Stomach smooth muscle (tissue), 2 donors: ENCODE results near the gene ACAD10.
"Not testable (repeated sequence)": the region's sequence is repeated elsewhere in the genome, so short reads cannot be mapped to it uniquely, and the experiment has no call there.

Experiments used
- H3K27ac ChIP-seq: one replicate; pipeline ENCODE4 v1.7.0; 2013; ENCODE audit warnings: mild to moderate bottlenecking, low read length, inconsistent platforms
- H3K27me3 ChIP-seq, 2 donors: one replicate each; pipeline ENCODE4 v1.7.0; 2013; ENCODE audit warnings: low read length in 2 of 2; ENCODE audit not compliant: insufficient read depth in 2 of 2, control insufficient read depth in 1 of 2
- H3K36me3 ChIP-seq, 2 donors: one replicate each; pipeline ENCODE4 v1.7.0; 2013; ENCODE audit warnings: low read length in 2 of 2; ENCODE audit not compliant: control insufficient read depth in 2 of 2, insufficient read depth in 2 of 2
- H3K4me1 ChIP-seq: one replicate; pipeline ENCODE4 v1.7.0; 2013; ENCODE audit warnings: low read length; ENCODE audit not compliant: control insufficient read depth, insufficient read depth
- H3K4me3 ChIP-seq, 2 donors: one replicate each; pipeline ENCODE4 v1.7.0; 2013; ENCODE audit warnings: low read length in 2 of 2
- H3K9ac ChIP-seq, 2 donors: one replicate each; pipeline ENCODE4 v1.7.0; 2013; ENCODE audit warnings: low read length in 2 of 2, mild to moderate bottlenecking in 1 of 2
- H3K9me3 ChIP-seq, 2 donors: one replicate each; pipeline ENCODE4 v1.7.0; 2013; ENCODE audit warnings: low read length in 2 of 2; ENCODE audit not compliant: control insufficient read depth in 2 of 2
- donor health status: healthy.
- donor health status: Pancreatic carcinoma.

Gene ACAD10

DNA sequence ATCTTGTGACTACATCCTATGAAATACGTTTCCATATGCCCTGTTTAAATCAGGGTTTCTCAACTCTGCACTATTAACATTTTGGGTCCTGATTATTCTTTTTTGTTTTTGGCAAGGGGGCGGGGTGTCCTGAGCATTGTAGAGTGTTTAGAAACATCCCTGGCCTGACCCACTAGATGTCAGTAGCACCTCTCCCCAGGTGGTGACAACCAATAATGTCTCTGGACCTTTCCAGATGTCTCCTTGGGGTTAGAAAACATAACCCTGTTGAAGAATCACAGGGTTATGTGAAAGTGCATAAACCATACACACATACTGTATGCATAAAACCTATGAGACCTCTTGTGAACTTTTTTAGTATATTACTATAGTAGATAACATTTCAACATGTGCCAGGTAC is 1.4 kb downstream of the ACAD10 start:
- H3K27me3 ChIP-seq = no peaks in the 10 kb centered on the region
- H3K36me3 ChIP-seq = peaks cover 0 to 3% of the 10 kb centered on the region in 2 donors
- H3K9ac ChIP-seq = no peak overlapping the region
- H3K9me3 ChIP-seq = no peaks in the 10 kb centered on the region
- H3K27ac ChIP-seq = no peak overlapping the region
- peaks cover 23% of the 10 kb centered on the region for H3K4me1 ChIP-seq
- no peak overlapping the region for H3K4me3 ChIP-seq

DNA sequence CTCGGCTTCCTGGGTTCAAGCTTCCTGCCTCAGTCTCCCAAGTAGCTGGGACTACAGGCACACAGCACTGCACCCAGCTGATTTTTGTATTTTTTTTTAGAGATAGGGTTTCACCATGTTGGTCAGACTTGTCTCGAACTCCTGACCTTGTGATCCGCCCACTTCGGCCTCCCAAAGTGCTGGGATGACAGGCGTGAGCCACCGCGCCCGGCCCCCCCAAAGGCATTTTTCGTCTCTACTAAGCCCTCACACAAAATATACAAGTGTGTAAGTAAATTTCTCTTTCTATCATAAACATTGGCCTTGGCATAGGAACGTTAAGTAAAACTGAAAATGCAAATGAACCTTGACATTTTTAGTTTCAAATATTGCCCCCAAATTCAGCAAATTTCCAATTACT is 2.1 kb downstream of the ACAD10 start:
- Histone ChIP-seq H3K4me3 (no peak overlapping the region), H3K27me3 (no peaks in the 10 kb centered on the region), H3K9ac (no peak overlapping the region), H3K9me3 (no peaks in the 10 kb centered on the region), H3K36me3 (peaks cover 6% of the 10 kb centered on the region in 2 donors), H3K4me1 (peaks cover 23% of the 10 kb centered on the region), H3K27ac (no peak overlapping the region)

DNA sequence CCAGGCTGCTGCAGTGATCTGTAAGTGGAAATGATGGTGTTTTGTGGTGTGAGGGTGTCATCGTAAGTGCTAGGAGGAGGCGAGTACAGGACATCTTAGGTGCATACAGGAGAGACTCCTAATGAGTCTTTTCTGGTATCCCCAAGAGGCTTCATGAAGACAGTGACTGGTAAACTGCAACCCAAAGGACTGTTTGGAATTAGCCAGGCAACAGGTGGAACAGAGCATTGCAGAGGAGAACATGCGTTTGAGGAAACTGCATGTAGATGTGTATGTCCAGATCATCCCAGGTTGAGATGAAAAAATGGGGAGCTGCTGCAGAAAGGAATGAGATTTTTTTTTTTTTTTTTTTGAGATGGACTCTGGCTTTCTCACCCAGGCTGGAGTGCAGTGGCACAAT is 5.4 kb downstream of the ACAD10 start:
- no peak overlapping the region for H3K9ac ChIP-seq
- H3K27me3 ChIP-seq = no peaks in the 10 kb centered on the region
- peaks cover 23 to 29% of the 10 kb centered on the region in 2 donors for H3K36me3 ChIP-seq
- no peaks in the 10 kb centered on the region for H3K9me3 ChIP-seq
- H3K27ac ChIP-seq = no peak overlapping the region
- peaks cover 6% of the 10 kb centered on the region for H3K4me1 ChIP-seq
- H3K4me3 ChIP-seq = no peak overlapping the region

DNA sequence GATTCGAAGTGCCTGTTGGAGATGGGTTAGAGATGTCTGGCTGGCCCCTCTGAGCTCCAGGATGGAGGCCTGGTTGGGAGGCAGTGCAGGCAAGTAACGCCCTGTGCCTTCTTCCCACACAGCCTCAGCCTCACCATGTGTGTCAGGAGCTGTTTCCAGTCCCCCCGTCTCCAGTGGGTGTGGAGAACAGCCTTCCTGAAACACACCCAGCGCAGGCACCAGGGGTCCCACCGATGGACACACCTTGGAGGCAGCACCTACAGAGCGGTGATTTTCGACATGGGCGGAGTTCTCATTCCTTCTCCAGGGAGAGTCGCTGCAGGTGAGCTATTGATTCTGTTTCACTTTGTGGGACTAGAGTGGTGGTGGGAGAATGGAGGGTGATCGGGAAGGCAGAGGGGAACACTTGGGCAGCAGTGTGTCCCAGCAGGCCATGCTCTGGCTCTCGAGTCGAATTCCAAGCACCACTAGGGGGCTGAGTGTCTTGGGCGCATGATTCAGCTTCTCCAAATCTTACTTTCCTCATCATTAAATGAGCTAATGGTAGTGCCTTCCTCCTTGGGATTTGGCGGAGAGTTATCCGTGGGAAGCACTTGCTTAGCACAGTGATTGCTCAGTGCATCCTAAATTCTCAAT is 6.8 kb downstream of the ACAD10 start:
- peaks cover 23 to 32% of the 10 kb centered on the region in 2 donors for H3K36me3 ChIP-seq

DNA sequence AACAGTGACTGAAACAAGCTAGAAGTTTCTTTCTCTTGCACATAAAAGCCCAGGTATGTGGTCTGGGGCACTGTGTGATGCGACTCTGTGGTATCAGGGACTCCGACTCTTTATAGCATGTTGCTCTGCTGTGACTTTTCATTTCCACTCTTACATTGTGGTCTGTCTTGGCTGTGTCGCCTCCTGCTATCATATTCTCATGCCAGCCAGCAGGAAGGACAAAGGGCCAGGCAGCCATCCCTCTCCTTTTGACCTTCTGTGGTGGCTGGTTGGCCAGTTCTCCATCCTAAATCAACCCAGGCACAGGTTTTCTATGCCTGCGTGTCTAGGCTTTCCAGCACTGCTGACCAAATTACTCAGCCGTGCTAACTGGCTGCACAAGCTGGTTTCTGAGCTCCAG is 8.0 kb downstream of the ACAD10 start:
- no peaks in the 10 kb centered on the region for H3K27me3 ChIP-seq
- no peak overlapping the region for H3K4me3 ChIP-seq
- H3K27ac ChIP-seq = no peak overlapping the region
- no peaks in the 10 kb centered on the region for H3K9me3 ChIP-seq
- no peak overlapping the region for H3K9ac ChIP-seq
- H3K4me1 ChIP-seq = no peaks in the 10 kb centered on the region
- peaks cover 23 to 34% of the 10 kb centered on the region in 2 donors for H3K36me3 ChIP-seq

More for the DNA sequence above, 6.8 kb downstream of the ACAD10 start:
- Histone ChIP-seq H3K9me3 (no peaks in the 10 kb centered on the region), H3K27ac (no peak overlapping the region), H3K9ac (no peak overlapping the region), H3K4me1 (no peaks in the 10 kb centered on the region), H3K4me3 (no peak overlapping the region), H3K27me3 (no peaks in the 10 kb centered on the region)

DNA sequence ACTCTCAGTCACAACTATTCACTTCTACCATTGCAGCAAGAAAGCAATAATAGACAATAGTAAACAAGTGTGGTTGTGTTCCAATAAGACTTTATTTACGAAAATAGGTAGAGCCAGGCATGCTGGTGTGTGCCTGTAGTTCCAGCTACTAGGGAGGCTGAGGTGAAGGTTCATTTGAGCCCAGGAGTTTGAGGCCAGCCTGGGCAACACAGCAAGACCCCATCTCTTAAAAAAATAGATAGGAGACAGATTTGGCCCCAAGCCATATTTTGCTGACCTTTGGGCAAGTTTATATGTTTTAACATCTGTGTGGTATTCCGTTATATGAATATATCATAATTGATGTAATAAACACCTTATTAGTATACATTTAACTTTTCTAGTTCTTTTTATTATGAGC is 14.1 kb downstream of the ACAD10 start:
- Histone ChIP-seq H3K9me3 (no peaks in the 10 kb centered on the region), H3K4me3 (no peak overlapping the region), H3K9ac (no peak overlapping the region), H3K27me3 (no peaks in the 10 kb centered on the region), H3K36me3 (peaks cover 14 to 33% of the 10 kb centered on the region in 2 donors), H3K27ac (no peak overlapping the region), H3K4me1 (no peaks in the 10 kb centered on the region)

DNA sequence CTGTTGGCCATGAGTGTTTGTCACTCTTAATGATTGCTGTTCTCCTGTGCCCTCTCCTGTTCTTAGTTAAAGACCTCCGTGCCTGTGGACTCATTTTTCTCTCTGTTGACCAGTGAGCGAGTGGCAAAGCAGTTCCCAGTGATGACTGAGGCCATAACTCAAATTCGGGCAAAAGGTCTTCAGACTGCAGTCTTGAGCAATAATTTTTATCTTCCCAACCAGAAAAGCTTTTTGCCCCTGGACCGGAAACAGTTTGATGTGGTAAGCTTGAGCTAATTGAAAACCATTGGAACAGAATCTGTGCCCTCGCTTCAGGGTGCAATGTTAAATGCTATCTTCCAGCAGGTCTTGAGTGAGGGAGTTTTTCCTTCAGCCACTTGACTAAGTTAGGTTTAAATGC is 19.8 kb downstream of the ACAD10 start:
- peaks cover 38 to 39% of the 10 kb centered on the region in 2 donors for H3K36me3 ChIP-seq
- H3K4me1 ChIP-seq = no peaks in the 10 kb centered on the region
- H3K27me3 ChIP-seq = no peaks in the 10 kb centered on the region
- no peak overlapping the region for H3K9ac ChIP-seq
- no peak overlapping the region for H3K4me3 ChIP-seq
- H3K27ac ChIP-seq = no peak overlapping the region
- no peaks in the 10 kb centered on the region for H3K9me3 ChIP-seq

DNA sequence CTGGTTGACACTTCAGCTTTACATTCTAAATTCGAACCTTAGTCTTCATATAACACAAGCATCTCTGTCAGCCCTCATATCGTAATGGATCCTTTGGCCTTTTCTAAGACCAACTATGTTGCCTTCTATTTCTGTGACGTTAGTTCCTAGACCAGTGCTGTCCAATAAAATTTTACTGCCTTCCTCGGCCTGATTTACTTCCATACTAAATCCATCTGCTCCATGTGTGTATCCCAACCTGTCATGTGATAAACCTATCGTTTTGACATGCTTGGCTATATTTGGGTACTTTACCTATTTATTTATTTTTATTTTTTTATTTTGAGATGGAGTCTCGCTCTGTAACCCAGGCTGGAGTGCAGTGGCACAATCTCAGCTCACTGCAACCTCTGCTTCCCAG is 20.3 kb downstream of the ACAD10 start:
- Histone ChIP-seq H3K4me3 (no peak overlapping the region), H3K36me3 (peaks cover 36 to 37% of the 10 kb centered on the region in 2 donors), H3K27ac (no peak overlapping the region), H3K9me3 (no peaks in the 10 kb centered on the region), H3K27me3 (no peaks in the 10 kb centered on the region), H3K4me1 (no peaks in the 10 kb centered on the region), H3K9ac (no peak overlapping the region)

DNA sequence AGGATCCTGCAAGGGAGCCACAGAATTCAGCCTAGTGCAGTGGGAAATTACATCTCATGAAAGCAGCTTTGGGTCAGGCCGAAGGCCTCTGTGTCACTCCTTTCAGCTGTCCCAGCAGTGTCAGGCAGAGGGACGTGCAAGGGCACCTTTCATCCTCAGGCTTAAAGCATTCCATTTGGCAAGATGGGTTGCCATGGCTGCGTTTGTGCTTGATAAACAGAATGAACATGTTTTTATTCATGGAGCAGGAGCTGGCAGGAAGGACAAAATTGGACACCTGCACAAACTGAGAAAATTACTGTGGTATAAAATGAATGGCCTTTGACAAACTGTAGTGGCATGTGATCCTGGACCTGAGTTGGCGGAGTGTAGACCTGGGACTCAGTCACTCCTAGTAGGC is 29.4 kb downstream of the ACAD10 start:
- Histone ChIP-seq H3K27ac (peak overlapping the region; percentile 64), H3K36me3 (peaks cover 7 to 19% of the 10 kb centered on the region in 2 donors), H3K9me3 (no peaks in the 10 kb centered on the region), H3K4me3 (no peak overlapping the region), H3K9ac (no peak overlapping the region), H3K4me1 (peaks cover 16% of the 10 kb centered on the region), H3K27me3 (no peaks in the 10 kb centered on the region)

DNA sequence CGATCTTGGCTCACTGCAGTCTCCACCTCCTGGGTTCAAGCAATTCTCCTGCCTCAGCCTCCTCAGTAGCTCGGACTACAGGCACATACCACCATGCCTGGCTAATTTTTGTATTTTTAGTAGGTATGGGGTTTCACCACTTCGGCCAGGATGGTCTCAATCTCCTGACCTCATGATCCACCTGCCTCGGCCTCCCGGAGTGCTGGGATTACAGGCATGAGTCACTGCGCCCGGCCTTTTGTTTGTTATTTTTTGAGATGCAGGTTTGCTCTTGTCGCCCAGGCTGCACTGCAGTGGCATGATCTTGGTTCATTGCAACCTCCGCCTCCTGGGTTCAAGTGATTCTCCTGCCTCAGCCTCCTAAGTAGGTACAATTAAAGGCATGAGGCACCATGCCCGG is 33.5 kb downstream of the ACAD10 start:
- H3K36me3 ChIP-seq = peaks cover 0 to 11% of the 10 kb centered on the region in 2 donors
- not testable (repeated sequence) for H3K4me3 ChIP-seq, H3K27ac ChIP-seq, H3K9ac ChIP-seq, H3K27me3 ChIP-seq, H3K9me3 ChIP-seq
- peaks cover 16% of the 10 kb centered on the region for H3K4me1 ChIP-seq

DNA sequence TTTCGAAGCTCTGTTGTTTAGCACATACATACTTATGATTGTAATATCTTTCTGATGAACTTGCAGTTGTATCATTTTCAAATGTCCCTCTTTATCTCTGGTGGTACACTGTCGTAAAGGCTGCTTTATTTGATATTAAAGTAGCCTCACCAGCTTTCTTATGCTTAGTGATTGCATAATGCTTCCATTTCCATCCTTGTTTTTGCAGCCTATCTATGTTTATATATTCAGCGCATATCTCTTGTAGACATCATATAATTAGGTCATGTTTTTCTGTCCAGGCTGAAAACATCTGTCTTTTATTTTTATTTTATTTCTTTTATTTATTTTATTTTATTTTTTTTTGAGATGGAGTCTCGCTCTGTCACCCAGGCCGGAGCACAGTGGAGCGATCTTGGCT is 34.6 kb downstream of the ACAD10 start:
- Histone ChIP-seq H3K4me1 (peaks cover 10% of the 10 kb centered on the region), H3K4me3 (no peak overlapping the region), H3K9me3 (no peaks in the 10 kb centered on the region), H3K27ac (no peak overlapping the region), H3K9ac (no peak overlapping the region), H3K27me3 (no peaks in the 10 kb centered on the region), H3K36me3 (peaks cover 0 to 11% of the 10 kb centered on the region in 2 donors)
